ENCODE results near the gene GAB2.

The GAB2 gene

GRCh38 chr11:78395597-78395996, 22.0 kb downstream of the GAB2 start:
- H3K4me3 ChIP-seq (ENCODE audit: low read depth, low read length), result no peak overlapping the region
- no peak for DNase-seq (ENCODE audit: low read depth)
- TF ChIP-seq CTCF (conservative IDR thresholded peaks at IDR 0.05; ENCODE audit: low read depth, low read length), result no peak

GRCh38 chr11:78392854-78393253, 24.8 kb downstream of the GAB2 start:
- no peak for DNase-seq (ENCODE audit: low read depth)
- H3K4me3 ChIP-seq (ENCODE audit: low read depth, low read length), result no peak overlapping the region
- no peak for TF ChIP-seq CTCF (conservative IDR thresholded peaks at IDR 0.05; ENCODE audit: low read depth, low read length)

- no peak for TF ChIP-seq CTCF (conservative IDR thresholded peaks at IDR 0.05; ENCODE audit: low read depth, low read length)
- H3K4me3 ChIP-seq (ENCODE audit: low read depth, low read length), result no peak overlapping the region
- DNase-seq (ENCODE audit: low read depth), result no peak
Observed at GRCh38 chr11:78391424-78391823, 26.2 kb downstream of the GAB2 start.

GRCh38 chr11:78390809-78391208, 26.8 kb downstream of the GAB2 start:
- no peak for TF ChIP-seq CTCF (conservative IDR thresholded peaks at IDR 0.05; ENCODE audit: low read depth, low read length)
- no peak for DNase-seq (ENCODE audit: low read depth)
- no peak overlapping the region for H3K4me3 ChIP-seq (ENCODE audit: low read depth, low read length)

GRCh38 chr11:78386215-78386941, 31.2 kb downstream of the GAB2 start:
- no peak for TF ChIP-seq CTCF (conservative IDR thresholded peaks at IDR 0.05; ENCODE audit: low read depth, low read length)
- DNase-seq (ENCODE audit: low read depth), result no peak
- no peak overlapping the region for H3K4me3 ChIP-seq (ENCODE audit: low read depth, low read length)

GRCh38 chr11:78385205-78385604, 32.4 kb downstream of the GAB2 start:
- no peak overlapping the region for H3K4me3 ChIP-seq (ENCODE audit: low read depth, low read length)
- no peak for DNase-seq (ENCODE audit: low read depth)
- TF ChIP-seq CTCF (conservative IDR thresholded peaks at IDR 0.05; ENCODE audit: low read depth, low read length), result no peak

GRCh38 chr11:78384231-78384630, 33.4 kb downstream of the GAB2 start:
- H3K4me3 ChIP-seq (ENCODE audit: low read depth, low read length), result no peak overlapping the region
- no peak for TF ChIP-seq CTCF (conservative IDR thresholded peaks at IDR 0.05; ENCODE audit: low read depth, low read length)
- no peak for DNase-seq (ENCODE audit: low read depth)

Data from choroid plexus epithelial cell (primary cell).